ENCODE measurements around the gene SRRM3. TPM values are rescaled to one million over a fixed set of nuclear protein-coding genes. Genes with fewer than 3 reads are reported as not detected.
A peak's percentile ranks its signal among the peaks of the same experiment; 100 is the strongest.

SRRM3 gene
- total and polyA plus RNA-seq, 9 of the 15 experiments (the other 6 are each of a cell fraction or from before 2014, with no cell fraction given): 0.04 to 0.91 (median 0.46) TPM; not detected in 2

DNA sequence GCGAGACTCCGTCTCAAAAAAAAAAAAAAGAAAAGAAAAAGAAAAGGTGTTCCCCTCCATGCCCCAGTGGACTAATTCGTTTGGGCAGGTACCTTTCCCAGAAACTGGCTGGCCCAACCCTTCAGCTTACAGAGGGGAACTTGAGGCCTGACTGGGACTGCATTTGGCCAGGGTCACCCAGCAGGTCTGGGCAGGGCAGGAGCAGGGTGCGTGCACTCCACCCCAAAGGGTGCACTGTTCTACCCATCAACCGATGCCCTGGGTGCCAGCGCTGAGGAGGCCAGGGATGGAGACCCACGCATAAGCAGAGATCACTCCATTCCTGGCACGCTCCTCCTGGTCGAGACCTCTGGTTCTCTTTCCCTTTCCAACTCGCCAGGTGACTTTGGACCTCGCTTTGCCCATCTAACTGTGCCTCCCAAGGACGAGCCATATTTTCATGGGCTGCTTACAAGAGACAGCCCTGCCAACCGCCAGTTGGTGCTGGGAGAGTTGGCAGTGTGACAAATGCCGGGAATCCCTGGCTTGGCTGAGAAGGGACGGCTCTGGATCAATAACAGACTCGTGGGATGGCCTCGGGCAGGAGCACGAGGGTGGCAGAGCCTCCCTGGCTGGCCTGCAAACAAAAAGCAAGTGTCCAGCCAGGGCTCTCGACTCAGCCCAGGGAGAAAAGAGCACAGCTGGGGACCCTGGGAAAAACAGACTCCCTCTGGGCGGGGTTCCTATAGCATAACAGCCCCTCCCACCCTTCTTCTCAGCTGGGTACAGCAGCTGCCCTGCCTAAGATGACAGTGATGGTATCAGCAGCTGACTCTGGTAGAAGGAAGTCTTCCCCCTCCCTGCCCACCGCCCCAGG lies 108.6 kb downstream of the SRRM3 start:
- no peak overlapping the region for H3K4me3 ChIP-seq
- BruUV-seq (replicated peaks): no TSS peak
- H2AFZ ChIP-seq (ENCODE audit: low read depth, low read length): peak overlapping the region; percentile 15; the same call in 1 of the 2 replicates
- 37% methylated on average over 18 of the region's 21 CpGs for WGBS (ENCODE audit: insufficient coverage, low coverage, missing lambda C conversion rate)
- no peaks in the 10 kb centered on the region for H3K9me1 ChIP-seq (ENCODE audit: control insufficient read depth, insufficient read depth, low read length)
- ATAC-seq (peak; percentile 42), FAIRE-seq (no peak), DNase-seq (ENCODE audit: extremely low read depth in 1 of 4, low spot score in 3 of 4) (peak; percentile 50 to 61 (median 58))
- H3K27ac ChIP-seq (ENCODE audit: extremely low read depth, low read depth, low read length): no peak overlapping the region
- H3K4me2 ChIP-seq (ENCODE audit: insufficient read depth, low read length): no peak overlapping the region; the same call in 1 of the 2 replicates
- H3K9me3 ChIP-seq (replicated peaks; ENCODE audit: control insufficient read depth, insufficient read depth, low read depth, low read length): no peaks in the 10 kb centered on the region
- intact Hi-C loops (cut with micrococcal nuclease): loop anchor here (5.0 kb wide), 2 partner anchors 33 to 443 kb away; no protein-coding TSS in a partner anchor
- no peaks in the 10 kb centered on the region for H3K27me3 ChIP-seq (ENCODE audit: control insufficient read depth in 2 of 2, insufficient read depth in 2 of 2, low read length in 2 of 2)
- POLR2A ChIA-PET: interaction anchor here (0.7 to 1.1 kb wide), 3 partner anchors 8 to 445 kb away, joined by 3 read pairs; partner anchors contain the start of gene HSPB1
- no peaks in the 10 kb centered on the region; the same call in 2 of the 3 replicates for H3K36me3 ChIP-seq (ENCODE audit: control insufficient read depth, insufficient read depth, low read length)
- peak overlapping the region; percentile 1 to 84; a peak in 2 of 4 replicates for H3K9ac ChIP-seq (ENCODE audit: insufficient read depth in 1 of 2, low read depth in 2 of 2, low read length in 2 of 2)
- peaks cover 9 to 38% of the 10 kb centered on the region in 2 experiments; a peak in 4 of 5 replicates for H3K4me1 ChIP-seq (replicated peaks in 1 of 2; ENCODE audit: control insufficient read depth in 2 of 2, insufficient read depth in 2 of 2, low read length in 2 of 2)
- in situ Hi-C loops (cut with MboI): loop anchor here (5.0 kb wide), 1 partner anchor 133 kb away; no protein-coding TSS in a partner anchor
- H3K79me2 ChIP-seq (ENCODE audit: control insufficient read depth, insufficient read depth, low read length): no peaks in the 10 kb centered on the region
- no peaks in the 10 kb centered on the region for H4K20me1 ChIP-seq (replicated peaks; ENCODE audit: control insufficient read depth, insufficient read depth, low read length)
- CTCF ChIA-PET (ENCODE audit: low intra/inter-chr PET ratio): no interaction called here
- no peak for TF ChIP-seq ZNF174 (CRISPR knock-in tag; IDR thresholded peaks at IDR 0.05)
- no peak for TF ChIP-seq DIDO1 (tag; IDR thresholded peaks at IDR 0.05; ENCODE audit: low read depth)
- no peak for TF ChIP-seq ATF7 (IDR thresholded peaks at IDR 0.05)
- no peak for TF ChIP-seq RBM17 (IDR thresholded peaks at IDR 0.05; ENCODE audit: borderline replicate concordance, low read depth, low read length)
- TF ChIP-seq XRCC4 (IDR thresholded peaks at IDR 0.05; ENCODE audit: extremely low read depth, insufficient read depth, insufficient read length): no peak
- TF ChIP-seq, protein P1, sequence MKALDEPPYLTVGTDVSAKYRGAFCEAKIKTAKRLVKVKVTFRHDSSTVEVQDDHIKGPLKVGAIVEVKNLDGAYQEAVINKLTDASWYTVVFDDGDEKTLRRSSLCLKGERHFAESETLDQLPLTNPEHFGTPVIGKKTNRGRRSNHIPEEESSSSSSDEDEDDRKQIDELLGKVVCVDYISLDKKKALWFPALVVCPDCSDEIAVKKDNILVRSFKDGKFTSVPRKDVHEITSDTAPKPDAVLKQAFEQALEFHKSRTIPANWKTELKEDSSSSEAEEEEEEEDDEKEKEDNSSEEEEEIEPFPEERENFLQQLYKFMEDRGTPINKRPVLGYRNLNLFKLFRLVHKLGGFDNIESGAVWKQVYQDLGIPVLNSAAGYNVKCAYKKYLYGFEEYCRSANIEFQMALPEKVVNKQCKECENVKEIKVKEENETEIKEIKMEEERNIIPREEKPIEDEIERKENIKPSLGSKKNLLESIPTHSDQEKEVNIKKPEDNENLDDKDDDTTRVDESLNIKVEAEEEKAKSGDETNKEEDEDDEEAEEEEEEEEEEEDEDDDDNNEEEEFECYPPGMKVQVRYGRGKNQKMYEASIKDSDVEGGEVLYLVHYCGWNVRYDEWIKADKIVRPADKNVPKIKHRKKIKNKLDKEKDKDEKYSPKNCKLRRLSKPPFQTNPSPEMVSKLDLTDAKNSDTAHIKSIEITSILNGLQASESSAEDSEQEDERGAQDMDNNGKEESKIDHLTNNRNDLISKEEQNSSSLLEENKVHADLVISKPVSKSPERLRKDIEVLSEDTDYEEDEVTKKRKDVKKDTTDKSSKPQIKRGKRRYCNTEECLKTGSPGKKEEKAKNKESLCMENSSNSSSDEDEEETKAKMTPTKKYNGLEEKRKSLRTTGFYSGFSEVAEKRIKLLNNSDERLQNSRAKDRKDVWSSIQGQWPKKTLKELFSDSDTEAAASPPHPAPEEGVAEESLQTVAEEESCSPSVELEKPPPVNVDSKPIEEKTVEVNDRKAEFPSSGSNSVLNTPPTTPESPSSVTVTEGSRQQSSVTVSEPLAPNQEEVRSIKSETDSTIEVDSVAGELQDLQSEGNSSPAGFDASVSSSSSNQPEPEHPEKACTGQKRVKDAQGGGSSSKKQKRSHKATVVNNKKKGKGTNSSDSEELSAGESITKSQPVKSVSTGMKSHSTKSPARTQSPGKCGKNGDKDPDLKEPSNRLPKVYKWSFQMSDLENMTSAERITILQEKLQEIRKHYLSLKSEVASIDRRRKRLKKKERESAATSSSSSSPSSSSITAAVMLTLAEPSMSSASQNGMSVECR (CRISPR knock-in tag; IDR thresholded peaks at IDR 0.05): no peak
- TF ChIP-seq, protein P2, sequence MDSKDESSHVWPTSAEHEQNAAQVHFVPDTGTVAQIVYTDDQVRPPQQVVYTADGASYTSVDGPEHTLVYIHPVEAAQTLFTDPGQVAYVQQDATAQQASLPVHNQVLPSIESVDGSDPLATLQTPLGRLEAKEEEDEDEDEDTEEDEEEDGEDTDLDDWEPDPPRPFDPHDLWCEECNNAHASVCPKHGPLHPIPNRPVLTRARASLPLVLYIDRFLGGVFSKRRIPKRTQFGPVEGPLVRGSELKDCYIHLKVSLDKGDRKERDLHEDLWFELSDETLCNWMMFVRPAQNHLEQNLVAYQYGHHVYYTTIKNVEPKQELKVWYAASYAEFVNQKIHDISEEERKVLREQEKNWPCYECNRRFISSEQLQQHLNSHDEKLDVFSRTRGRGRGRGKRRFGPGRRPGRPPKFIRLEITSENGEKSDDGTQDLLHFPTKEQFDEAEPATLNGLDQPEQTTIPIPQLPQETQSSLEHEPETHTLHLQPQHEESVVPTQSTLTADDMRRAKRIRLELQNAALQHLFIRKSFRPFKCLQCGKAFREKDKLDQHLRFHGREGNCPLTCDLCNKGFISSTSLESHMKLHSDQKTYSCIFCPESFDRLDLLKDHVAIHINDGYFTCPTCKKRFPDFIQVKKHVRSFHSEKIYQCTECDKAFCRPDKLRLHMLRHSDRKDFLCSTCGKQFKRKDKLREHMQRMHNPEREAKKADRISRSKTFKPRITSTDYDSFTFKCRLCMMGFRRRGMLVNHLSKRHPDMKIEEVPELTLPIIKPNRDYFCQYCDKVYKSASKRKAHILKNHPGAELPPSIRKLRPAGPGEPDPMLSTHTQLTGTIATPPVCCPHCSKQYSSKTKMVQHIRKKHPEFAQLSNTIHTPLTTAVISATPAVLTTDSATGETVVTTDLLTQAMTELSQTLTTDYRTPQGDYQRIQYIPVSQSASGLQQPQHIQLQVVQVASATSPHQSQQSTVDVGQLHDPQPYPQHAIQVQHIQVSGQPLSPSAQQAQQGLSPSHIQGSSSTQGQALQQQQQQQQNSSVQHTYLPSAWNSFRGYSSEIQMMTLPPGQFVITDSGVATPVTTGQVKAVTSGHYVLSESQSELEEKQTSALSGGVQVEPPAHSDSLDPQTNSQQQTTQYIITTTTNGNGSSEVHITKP (IDR thresholded peaks at IDR 0.05; ENCODE audit: partially characterized antibody): no peak
- no peak for TF ChIP-seq SIX5 (IDR thresholded peaks at IDR 0.05; ENCODE audit: borderline replicate concordance in 1 of 2, insufficient read depth in 1 of 2, low read depth in 1 of 2, low read length in 2 of 2)
- no peak for TF ChIP-seq PCBP2 (IDR thresholded peaks at IDR 0.05; ENCODE audit: low read depth, low read length, poor library complexity, severe bottlenecking)
- TF ChIP-seq EP400 (IDR thresholded peaks at IDR 0.05): no peak
- peak in 1 of 2 experiments; percentile 37; a peak in 1 of 4 replicates for TF ChIP-seq SIN3A (IDR thresholded peaks at IDR 0.05; ENCODE audit: borderline replicate concordance in 2 of 2, control insufficient read depth in 1 of 2, low read depth in 2 of 2, low read length in 2 of 2)

Data from K562 (cell line).